Measurements from ENCODE around the gene NUP205.
A peak's percentile ranks its signal among the peaks of the same experiment; 100 is the strongest.
"Not testable (repeated sequence)": the region's sequence is repeated elsewhere in the genome, so short reads cannot be mapped to it uniquely, and the experiment has no call there.

Gene NUP205

GRCh38 chr7:135666156-135666555, 108.4 kb downstream of the NUP205 start:
- TF ChIP-seq CTCF (IDR thresholded peaks at IDR 0.05; ENCODE audit: insufficient read depth, low read length, missing control alignments), result no peak
- no peak for DNase-seq (ENCODE audit: low read depth, low spot score)
- ChIA-PET POLR2A (no interaction called here), CTCF (interaction anchor here (7.4 to 12.6 kb wide), 2 partner anchors 7 to 131 kb away, joined by 89 to 199 read pairs; no protein-coding TSS in a partner anchor)
- H3K4me3 ChIP-seq (ENCODE audit: low read depth, low read length), result no peak overlapping the region

- TF ChIP-seq CTCF (IDR thresholded peaks at IDR 0.05; ENCODE audit: insufficient read depth, low read length, missing control alignments), result no peak
- no peak for DNase-seq (ENCODE audit: low read depth, low spot score)
- POLR2A ChIA-PET, result no interaction called here
- H3K4me3 ChIP-seq (ENCODE audit: low read depth, low read length), result no peak overlapping the region
- CTCF ChIA-PET, result interaction anchor here (12.6 kb wide), 1 partner anchor 130 kb away, joined by 199 read pairs; no protein-coding TSS in a partner anchor
Measured at GRCh38 chr7:135666846-135667245, 109.1 kb downstream of the NUP205 start.

- POLR2A ChIA-PET; H3K4me3 ChIP-seq (ENCODE audit: low read depth, low read length); DNase-seq (ENCODE audit: low read depth, low spot score): not testable (repeated sequence)
- CTCF ChIA-PET, result interaction anchor here (12.6 kb wide), 1 partner anchor 129 kb away, joined by 199 read pairs; no protein-coding TSS in a partner anchor
Measured at GRCh38 chr7:135667626-135668025, 109.9 kb downstream of the NUP205 start.

- DNase-seq (ENCODE audit: low read depth, low spot score); POLR2A ChIA-PET; H3K4me3 ChIP-seq (ENCODE audit: low read depth, low read length): not testable (repeated sequence)
- CTCF ChIA-PET, result interaction anchor here (8.9 to 12.6 kb wide), 2 partner anchors 6 to 128 kb away, joined by 89 to 199 read pairs; partner anchors contain the start of gene STMP1
Measured at GRCh38 chr7:135668852-135669395, 111.2 kb downstream of the NUP205 start.

GRCh38 chr7:135669774-135670173, 112.1 kb downstream of the NUP205 start:
- no peak for DNase-seq (ENCODE audit: low read depth, low spot score)
- POLR2A ChIA-PET, result no interaction called here
- H3K4me3 ChIP-seq (ENCODE audit: low read depth, low read length), result no peak overlapping the region
- CTCF ChIA-PET, result interaction anchor here (1.0 to 12.6 kb wide), 10 partner anchors 7 to 395 kb away, joined by 3 to 199 read pairs (median 8); partner anchors contain the start of gene STMP1
- TF ChIP-seq CTCF (IDR thresholded peaks at IDR 0.05; ENCODE audit: insufficient read depth, low read length, missing control alignments), result no peak

GRCh38 chr7:135670179-135670578, 112.5 kb downstream of the NUP205 start:
- H3K4me3 ChIP-seq (ENCODE audit: low read depth, low read length), result no peak overlapping the region
- ChIA-PET CTCF (interaction anchor here (1.0 to 12.6 kb wide), 14 partner anchors 8 to 396 kb away, joined by 3 to 199 read pairs (median 8); partner anchors contain the start of gene STMP1), POLR2A (interaction anchor here (1.0 kb wide), 1 partner anchor 12 kb away, joined by 5 read pairs; no protein-coding TSS in a partner anchor)
- DNase-seq (ENCODE audit: low read depth, low spot score), result no peak
- no peak for TF ChIP-seq CTCF (IDR thresholded peaks at IDR 0.05; ENCODE audit: insufficient read depth, low read length, missing control alignments)

- DNase-seq (ENCODE audit: low read depth, low spot score), result peak; percentile 31
- ChIA-PET POLR2A (interaction anchor here (0.8 to 1.6 kb wide), 2 partner anchors 10 to 41 kb away, joined by 3 to 4 read pairs; partner anchors contain the start of gene STMP1), CTCF (interaction anchor here (0.9 to 12.6 kb wide), 38 partner anchors 10 to 1954 kb away, joined by 3 to 199 read pairs (median 4); partner anchors contain the start of gene STMP1)
- TF ChIP-seq CTCF (IDR thresholded peaks at IDR 0.05; ENCODE audit: insufficient read depth, low read length, missing control alignments), result peak; percentile 74
- no peak overlapping the region for H3K4me3 ChIP-seq (ENCODE audit: low read depth, low read length)
Measured at GRCh38 chr7:135672560-135673359, 115.0 kb downstream of the NUP205 start.
